HCT116 (cell line): Measurements from ENCODE around the gene LTB4R2. TPM values are rescaled to one million over a fixed set of nuclear protein-coding genes. Genes with fewer than 3 reads are reported as not detected.

Experiments
- ATAC-seq: fragments of 200-7000 bp; cut with Tn5 transposase; 2 replicates; pipeline ENCODE4 v1.9.1; 2020; ENCODE audit warnings: mild to moderate bottlenecking, moderate library complexity
- BruUV-seq: library from RNA; stranded (reverse); fragments of 400-500 nt; replicated peaks from 2 replicates; lab custom pipeline; 2021; lab: Mats Ljungman, UMichigan
- CTCF ChIA-PET: fragments of 300-600 bp; sonication (Branson Sonifier 250); formaldehyde crosslinking; loops from one replicate; lab custom pipeline; 2021; ENCODE audit warnings: antibody characterized with exemption; lab: Charles Lee
- POLR2A ChIA-PET: fragments of 300-600, 350-600 bp; sonication (Branson Sonifier 250); formaldehyde crosslinking; loops from one replicate; lab custom pipeline; 2021; ENCODE audit warnings: antibody characterized with exemption; lab: Charles Lee
- RAD21 ChIA-PET, 2 experiments: fragments of 300-600 bp; sonication (Branson Sonifier 250); formaldehyde crosslinking; loops; one replicate each; lab custom pipeline; 2023; ENCODE audit warnings: low total read pairs in 2 of 2; ENCODE audit not compliant: uncharacterized antibody in 2 of 2, unreplicated experiment in 2 of 2, low non-redundant PET in 1 of 2; lab: Charles Lee
- DNase-seq: peaks from one replicate; pipeline ENCODE4 v3.0.0-alpha.2; 2010; ENCODE audit warnings: low read depth, low spot score
- H2AFZ ChIP-seq: fragments of 200-600 bp; shearing (Covaris generic), sonication (generic); 2 replicates; pipeline ENCODE4 v1.6.1; 2017; ENCODE audit warnings: low read depth, mixed run types, mixed read lengths, antibody characterized with exemption, low read length; ENCODE audit not compliant: poor library complexity, severe bottlenecking
- H3K27ac ChIP-seq: 2 replicates; pipeline ENCODE4 v1.5.1; 2012; ENCODE audit warnings: low read depth, low read length
- H3K27me3 ChIP-seq: fragments of 200-600 bp; sonication (generic); 2 replicates; pipeline ENCODE4 v1.6.1; 2016; ENCODE audit warnings: mixed run types, low read length, mixed read lengths; ENCODE audit not compliant: insufficient read depth
- H3K36me3 ChIP-seq, 2 experiments: fragments of 200-500 bp in 1 of 2; fragments of 200-600 bp in 1 of 2; sonication (Bioruptor generic) in 1 of 2; sonication (generic) in 1 of 2; 2 replicates each; pipeline versions ENCODE4 v1.5.1 to v1.6.1; 2014 to 2016; ENCODE audit warnings: low read length in 2 of 2, inconsistent platforms in 1 of 2, mixed read lengths in 1 of 2, mixed run types in 1 of 2; ENCODE audit not compliant: insufficient read depth in 2 of 2, control insufficient read depth in 1 of 2
- H3K4me1 ChIP-seq, 2 experiments: fragments of 200-600 bp in 1 of 2; sonication (generic) in 1 of 2; 2 replicates each; pipeline versions ENCODE4 v1.5.1 to v1.6.1; 2012 to 2017; ENCODE audit warnings: low read length in 2 of 2, inconsistent platforms in 1 of 2, mild to moderate bottlenecking in 1 of 2, mixed read lengths in 1 of 2, mixed run types in 1 of 2, moderate library complexity in 1 of 2; ENCODE audit not compliant: insufficient read depth in 2 of 2, control insufficient read depth in 1 of 2
- H3K4me2 ChIP-seq: fragments of 200-600 bp; sonication (generic); 2 replicates; pipeline ENCODE4 v1.6.1; 2017; ENCODE audit warnings: mixed run types, low read length, mixed read lengths
- H3K4me3 ChIP-seq, 2 experiments: fragments of 200-600 bp in 1 of 2; sonication (generic) in 1 of 2; replicated peaks in 1 of 2; 2 replicates each; pipeline ENCODE4 v1.5.1; 2011 to 2016; ENCODE audit warnings: low read length in 2 of 2, control low read depth in 1 of 2, low read depth in 1 of 2, mild to moderate bottlenecking in 1 of 2, mixed read lengths in 1 of 2, mixed run types in 1 of 2
- H3K79me2 ChIP-seq: fragments of 200-600 bp; sonication (generic); 2 replicates; pipeline ENCODE4 v1.6.1; 2017; ENCODE audit warnings: mild to moderate bottlenecking, mixed run types, low read length, moderate library complexity, mixed read lengths; ENCODE audit not compliant: insufficient read depth
- H3K9ac ChIP-seq: fragments of 200-600 bp; sonication (generic); 2 replicates; pipeline ENCODE4 v1.6.1; 2016; ENCODE audit warnings: low read length, mixed read lengths
- H3K9me2 ChIP-seq: fragments of 200-600 bp; sonication (generic), shearing (Covaris generic); 2 replicates; pipeline ENCODE4 v1.6.1; 2017; ENCODE audit warnings: mixed run types, mild to moderate bottlenecking, moderate library complexity; ENCODE audit not compliant: insufficient read depth
- H3K9me3 ChIP-seq, 2 experiments: fragments of 200-500 bp in 1 of 2; fragments of 200-600 bp in 1 of 2; sonication (Bioruptor generic) in 1 of 2; sonication (generic) in 1 of 2; 2 replicates each; pipeline ENCODE4 v1.6.1; 2014 to 2017; ENCODE audit warnings: low read length in 2 of 2, mixed read lengths in 2 of 2, inconsistent platforms in 1 of 2, low read depth in 1 of 2, mild to moderate bottlenecking in 1 of 2, mixed run types in 1 of 2, moderate library complexity in 1 of 2; ENCODE audit not compliant: control insufficient read depth in 1 of 2, insufficient read depth in 1 of 2
- H4K20me1 ChIP-seq: fragments of 200-600 bp; sonication (generic), shearing (Covaris generic); 2 replicates; pipeline ENCODE4 v1.6.1; 2017; ENCODE audit warnings: mixed run types, mild to moderate bottlenecking, moderate library complexity; ENCODE audit not compliant: insufficient read depth
- ELF1 ChIP-seq: IDR thresholded peaks from 2 replicates; pipeline ENCODE4 v1.6.1; 2012; ENCODE audit warnings: low read depth, borderline replicate concordance
- EZH2 ChIP-seq: fragments of 200-600 bp; sonication (generic); IDR thresholded peaks from 2 replicates; pipeline ENCODE4 v1.6.1; 2017; ENCODE audit warnings: antibody characterized with exemption, mixed run types
- EZH2phosphoT487 ChIP-seq: fragments of 200-600 bp; IDR thresholded peaks from 2 replicates; pipeline ENCODE4 v1.6.1; 2018; ENCODE audit warnings: antibody characterized with exemption, borderline replicate concordance
- JUND ChIP-seq: IDR thresholded peaks from 2 replicates; pipeline ENCODE4 v1.6.1; 2012
- POLR2A ChIP-seq: IDR thresholded peaks from 2 replicates; pipeline ENCODE4 v1.7.0; 2011; ENCODE audit warnings: borderline replicate concordance; ENCODE audit not compliant: insufficient read depth, insufficient read length; ENCODE audit errors: extremely low read depth
- SIN3A ChIP-seq: IDR thresholded peaks from 2 replicates; pipeline ENCODE4 v1.6.1; 2012; ENCODE audit warnings: low read depth
- SP1 ChIP-seq: IDR thresholded peaks from 2 replicates; pipeline ENCODE4 v1.6.1; 2012; ENCODE audit warnings: low read depth
- TCF7L2 ChIP-seq: IDR thresholded peaks from 2 replicates; pipeline ENCODE4 v1.7.0; 2011; ENCODE audit warnings: borderline replicate concordance, inconsistent platforms; ENCODE audit not compliant: insufficient read depth, insufficient read length; ENCODE audit errors: extremely low read depth
- ZFX ChIP-seq: fragments of 450-650 bp; IDR thresholded peaks from 2 replicates; pipeline ENCODE4 v1.6.1; 2017
- ZNF274 ChIP-seq: fragments of 200-500 bp; sonication (Bioruptor generic); IDR thresholded peaks from 2 replicates; pipeline ENCODE4 v1.6.1; 2014; ENCODE audit warnings: mild to moderate bottlenecking, low read depth, low read length, inconsistent platforms
- intact Hi-C: fragments of 100-400 bp; cut with micrococcal nuclease; formaldehyde crosslinking; loops from 2 replicates; pipeline ENCODE4 v1.10.0; 2022
- total RNA-seq: library from RNA; stranded (reverse); gene quantifications from one replicate; pipeline ENCODE4 v1.2.1, GENCODE V29; 2021; ENCODE audit not compliant: unreplicated experiment
- TF ChIP-seq, protein P1 (sequence below): IDR thresholded peaks from 2 replicates; pipeline ENCODE4 v1.6.1; 2012
- TF ChIP-seq, protein P2 (sequence below): IDR thresholded peaks from 2 replicates; pipeline ENCODE4 v1.6.1; 2012
- TF ChIP-seq, protein P3 (sequence below), 3 experiments: fragments of 200-600 bp in 1 of 3; sonication (generic) in 1 of 3; IDR thresholded peaks in 2 of 3; conservative IDR thresholded peaks in 1 of 3; 2 replicates each; pipeline ENCODE4 v1.5.1; 2012 to 2017; ENCODE audit warnings: low read depth in 2 of 3, low read length in 2 of 3, antibody characterized with exemption in 1 of 3, borderline replicate concordance in 1 of 3, control low read depth in 1 of 3, mild to moderate bottlenecking in 1 of 3, mixed read lengths in 1 of 3, mixed run types in 1 of 3, moderate library complexity in 1 of 3; ENCODE audit not compliant: insufficient read depth in 1 of 3
- TF ChIP-seq, protein P4 (sequence below): IDR thresholded peaks from 2 replicates; pipeline ENCODE4 v1.6.1; 2012; ENCODE audit warnings: low read depth

Gene LTB4R2
- total RNA-seq, 1 experiment from 2014 or later, result 15.4 TPM

DNA sequence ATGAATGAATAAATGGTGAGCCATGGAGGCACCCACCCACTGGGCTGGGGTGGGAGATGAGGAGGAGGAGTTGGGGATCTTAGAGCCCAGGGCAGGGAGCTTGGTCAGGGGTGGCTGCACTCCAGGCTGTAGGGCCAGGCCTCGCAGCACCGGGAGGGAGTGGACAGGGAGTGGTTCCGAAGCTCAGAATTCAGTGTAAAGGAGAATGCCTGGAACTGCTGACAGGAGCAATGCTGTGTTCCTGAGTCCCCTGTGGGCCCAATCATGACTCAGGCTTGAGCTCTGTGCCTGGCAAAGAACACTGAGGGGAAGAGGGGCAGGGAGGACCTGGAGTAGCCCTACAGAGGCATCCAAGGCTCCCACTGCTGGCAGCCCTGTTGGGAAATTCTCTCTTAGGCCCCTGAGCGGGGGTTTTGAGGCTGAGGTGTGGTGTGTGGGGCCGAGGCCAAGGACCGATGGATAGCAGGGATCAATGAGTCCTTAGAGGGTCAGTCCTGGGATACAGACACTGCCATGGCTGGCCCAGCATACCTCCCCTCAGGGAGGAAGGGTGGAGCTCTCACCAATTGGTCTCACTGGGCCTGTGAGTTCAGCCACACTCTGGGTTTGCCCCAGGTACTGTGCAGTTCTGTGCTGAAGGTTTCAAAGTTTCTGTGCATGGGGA lies 29.0 kb upstream of the LTB4R2 start:
- Histone ChIP-seq H2AFZ (no peak overlapping the region), H3K27ac (no peak overlapping the region), H3K4me3 (no peak overlapping the region), H3K9me3 (no peaks in the 10 kb centered on the region), H3K4me2 (no peak overlapping the region), H3K9me2 (no peaks in the 10 kb centered on the region), H3K4me1 (no peaks in the 10 kb centered on the region), H3K36me3 (no peaks in the 10 kb centered on the region), H3K79me2 (no peaks in the 10 kb centered on the region), H3K27me3 (no peaks in the 10 kb centered on the region), H4K20me1 (no peaks in the 10 kb centered on the region), H3K9ac (no peak overlapping the region)
- intact Hi-C loops, result no loop called here
- BruUV-seq, result no TSS peak
- ATAC-seq, result no peak
- ChIA-PET POLR2A (interaction anchor here (2.3 kb wide), 1 partner anchor 10 kb away, joined by 7 read pairs; the partner anchor contains the start of gene RABGGTA), RAD21 (no interaction called here), CTCF (interaction anchor here (1.4 to 2.2 kb wide), 2 partner anchors 10 to 17 kb away, joined by 3 to 12 read pairs; partner anchors contain the start of gene RABGGTA)
- no peak for DNase-seq
- TF ChIP-seq, protein P1, sequence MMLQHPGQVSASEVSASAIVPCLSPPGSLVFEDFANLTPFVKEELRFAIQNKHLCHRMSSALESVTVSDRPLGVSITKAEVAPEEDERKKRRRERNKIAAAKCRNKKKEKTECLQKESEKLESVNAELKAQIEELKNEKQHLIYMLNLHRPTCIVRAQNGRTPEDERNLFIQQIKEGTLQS, result no peak
- TF ChIP-seq, protein P2, sequence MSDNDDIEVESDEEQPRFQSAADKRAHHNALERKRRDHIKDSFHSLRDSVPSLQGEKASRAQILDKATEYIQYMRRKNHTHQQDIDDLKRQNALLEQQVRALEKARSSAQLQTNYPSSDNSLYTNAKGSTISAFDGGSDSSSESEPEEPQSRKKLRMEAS, result no peak

DNA sequence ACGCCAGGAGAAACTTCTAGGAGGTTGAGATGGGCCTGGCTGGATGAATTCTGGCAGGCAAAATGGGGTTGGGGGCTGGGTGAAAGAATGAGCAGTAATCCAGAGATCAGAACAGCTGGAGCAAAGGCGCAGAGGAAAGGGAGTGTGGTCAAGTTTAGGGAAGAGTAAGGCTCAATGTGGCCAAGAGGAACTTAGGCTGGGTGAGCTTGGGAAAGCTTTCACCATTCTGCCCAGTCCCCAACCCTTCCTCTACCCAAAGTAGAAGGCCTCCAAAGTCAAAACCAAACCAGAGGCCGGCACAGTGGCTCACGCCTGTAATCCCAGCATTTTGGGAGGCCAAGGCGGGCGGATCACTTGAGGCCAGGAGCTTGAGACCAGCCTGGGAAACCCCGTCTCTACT lies 28.3 kb upstream of the LTB4R2 start:
- H3K4me3 ChIP-seq, result no peak overlapping the region
- no peaks in the 10 kb centered on the region for H3K36me3 ChIP-seq
- no TSS peak for BruUV-seq
- ChIA-PET RAD21 (no interaction called here), CTCF (interaction anchor here (1.4 kb wide), 1 partner anchor 16 kb away, joined by 3 read pairs; no protein-coding TSS in a partner anchor), POLR2A (no interaction called here)
- H3K9me2 ChIP-seq, result no peaks in the 10 kb centered on the region
- no peaks in the 10 kb centered on the region for H4K20me1 ChIP-seq
- no peak overlapping the region for H3K27ac ChIP-seq
- H3K4me1 ChIP-seq, result no peaks in the 10 kb centered on the region
- no peaks in the 10 kb centered on the region for H3K9me3 ChIP-seq
- ATAC-seq (no peak), DNase-seq (no peak)
- no peak overlapping the region for H2AFZ ChIP-seq
- no peak overlapping the region for H3K9ac ChIP-seq
- H3K4me2 ChIP-seq, result no peak overlapping the region
- no peaks in the 10 kb centered on the region for H3K27me3 ChIP-seq
- intact Hi-C loops, result no loop called here
- no peaks in the 10 kb centered on the region for H3K79me2 ChIP-seq
- TF ChIP-seq POLR2A, result no peak
- no peak for TF ChIP-seq SIN3A
- TF ChIP-seq TCF7L2, result no peak
- no peak for TF ChIP-seq JUND
- TF ChIP-seq ZFX, result no peak
- no peak for TF ChIP-seq EZH2
- TF ChIP-seq ELF1, result no peak
- no peak for TF ChIP-seq EZH2phosphoT487
- TF ChIP-seq, protein P3, sequence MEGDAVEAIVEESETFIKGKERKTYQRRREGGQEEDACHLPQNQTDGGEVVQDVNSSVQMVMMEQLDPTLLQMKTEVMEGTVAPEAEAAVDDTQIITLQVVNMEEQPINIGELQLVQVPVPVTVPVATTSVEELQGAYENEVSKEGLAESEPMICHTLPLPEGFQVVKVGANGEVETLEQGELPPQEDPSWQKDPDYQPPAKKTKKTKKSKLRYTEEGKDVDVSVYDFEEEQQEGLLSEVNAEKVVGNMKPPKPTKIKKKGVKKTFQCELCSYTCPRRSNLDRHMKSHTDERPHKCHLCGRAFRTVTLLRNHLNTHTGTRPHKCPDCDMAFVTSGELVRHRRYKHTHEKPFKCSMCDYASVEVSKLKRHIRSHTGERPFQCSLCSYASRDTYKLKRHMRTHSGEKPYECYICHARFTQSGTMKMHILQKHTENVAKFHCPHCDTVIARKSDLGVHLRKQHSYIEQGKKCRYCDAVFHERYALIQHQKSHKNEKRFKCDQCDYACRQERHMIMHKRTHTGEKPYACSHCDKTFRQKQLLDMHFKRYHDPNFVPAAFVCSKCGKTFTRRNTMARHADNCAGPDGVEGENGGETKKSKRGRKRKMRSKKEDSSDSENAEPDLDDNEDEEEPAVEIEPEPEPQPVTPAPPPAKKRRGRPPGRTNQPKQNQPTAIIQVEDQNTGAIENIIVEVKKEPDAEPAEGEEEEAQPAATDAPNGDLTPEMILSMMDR (IDR thresholded peaks at IDR 0.05 in 2 of 3, conservative IDR thresholded peaks at IDR 0.05 in 1 of 3; ENCODE audit: borderline replicate concordance in 1 of 3, insufficient read depth in 1 of 3, low read depth in 2 of 3, low read length in 2 of 3), result no peak
- TF ChIP-seq, protein P4, sequence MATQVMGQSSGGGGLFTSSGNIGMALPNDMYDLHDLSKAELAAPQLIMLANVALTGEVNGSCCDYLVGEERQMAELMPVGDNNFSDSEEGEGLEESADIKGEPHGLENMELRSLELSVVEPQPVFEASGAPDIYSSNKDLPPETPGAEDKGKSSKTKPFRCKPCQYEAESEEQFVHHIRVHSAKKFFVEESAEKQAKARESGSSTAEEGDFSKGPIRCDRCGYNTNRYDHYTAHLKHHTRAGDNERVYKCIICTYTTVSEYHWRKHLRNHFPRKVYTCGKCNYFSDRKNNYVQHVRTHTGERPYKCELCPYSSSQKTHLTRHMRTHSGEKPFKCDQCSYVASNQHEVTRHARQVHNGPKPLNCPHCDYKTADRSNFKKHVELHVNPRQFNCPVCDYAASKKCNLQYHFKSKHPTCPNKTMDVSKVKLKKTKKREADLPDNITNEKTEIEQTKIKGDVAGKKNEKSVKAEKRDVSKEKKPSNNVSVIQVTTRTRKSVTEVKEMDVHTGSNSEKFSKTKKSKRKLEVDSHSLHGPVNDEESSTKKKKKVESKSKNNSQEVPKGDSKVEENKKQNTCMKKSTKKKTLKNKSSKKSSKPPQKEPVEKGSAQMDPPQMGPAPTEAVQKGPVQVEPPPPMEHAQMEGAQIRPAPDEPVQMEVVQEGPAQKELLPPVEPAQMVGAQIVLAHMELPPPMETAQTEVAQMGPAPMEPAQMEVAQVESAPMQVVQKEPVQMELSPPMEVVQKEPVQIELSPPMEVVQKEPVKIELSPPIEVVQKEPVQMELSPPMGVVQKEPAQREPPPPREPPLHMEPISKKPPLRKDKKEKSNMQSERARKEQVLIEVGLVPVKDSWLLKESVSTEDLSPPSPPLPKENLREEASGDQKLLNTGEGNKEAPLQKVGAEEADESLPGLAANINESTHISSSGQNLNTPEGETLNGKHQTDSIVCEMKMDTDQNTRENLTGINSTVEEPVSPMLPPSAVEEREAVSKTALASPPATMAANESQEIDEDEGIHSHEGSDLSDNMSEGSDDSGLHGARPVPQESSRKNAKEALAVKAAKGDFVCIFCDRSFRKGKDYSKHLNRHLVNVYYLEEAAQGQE, result no peak
- TF ChIP-seq SP1, result no peak
- TF ChIP-seq ZNF274, result no peak
- TF ChIP-seq, protein P2, result no peak
